ENCODE data around the gene ODAD4. TPM values are rescaled to one million over a fixed set of nuclear protein-coding genes. Genes with fewer than 3 reads are reported as not detected.
A peak's percentile ranks its signal among the peaks of the same experiment; 100 is the strongest.
"Not testable (repeated sequence)": the region's sequence is repeated elsewhere in the genome, so short reads cannot be mapped to it uniquely, and the experiment has no call there.

Gene ODAD4
- total and polyA plus RNA-seq, 2 of the 4 experiments (the other 2 are of a cell fraction) = 0.38 to 0.54 TPM

- H4K8ac ChIP-seq (ENCODE audit: low read depth in 2 of 2, low read length in 2 of 2); H3K4me3 ChIP-seq (ENCODE audit: insufficient read depth, low read depth, low read length); H3K9me1 ChIP-seq (ENCODE audit: insufficient read depth, low read length); H2BK15ac ChIP-seq (ENCODE audit: low read depth, low read length); H3K27me3 ChIP-seq (ENCODE audit: control insufficient read depth, insufficient read depth, low read length); H2AK5ac ChIP-seq (ENCODE audit: low read depth, low read length); H3K9me3 ChIP-seq (ENCODE audit: control insufficient read depth, insufficient read depth, low read length); H3K56ac ChIP-seq (ENCODE audit: extremely low read depth, insufficient read depth, low read length); H3K4ac ChIP-seq (ENCODE audit: low read depth, low read length); dilution Hi-C loops (cut with HindIII; ENCODE audit: low sequenced_read_pairs, unreplicated experiment); H2AK9ac ChIP-seq (replicated peaks; ENCODE audit: low read depth, low read length, poor library complexity); H4K5ac ChIP-seq (ENCODE audit: low read depth, low read length); H3K4me1 ChIP-seq (ENCODE audit: control insufficient read depth, insufficient read depth, low read length); H3K4me2 ChIP-seq (ENCODE audit: low read depth, low read length); BruUV-seq (replicated peaks); H3K27ac ChIP-seq (ENCODE audit: insufficient read depth, low read length); H3K14ac ChIP-seq (replicated peaks; ENCODE audit: low read depth, low read length); CTCF ChIA-PET; H3K9ac ChIP-seq (ENCODE audit: low read depth, low read length); POLR2A ChIA-PET (ENCODE audit: unreplicated experiment); H3K18ac ChIP-seq (ENCODE audit: low read depth, low read length); ATAC-seq (ENCODE audit: low read depth); DNase-seq; H2BK20ac ChIP-seq (ENCODE audit: low read depth, low read length); intact Hi-C loops (cut with micrococcal nuclease); H2AFZ ChIP-seq (replicated peaks; ENCODE audit: low read length, poor library complexity); H2BK5ac ChIP-seq (ENCODE audit: low read depth, low read length, poor library complexity, severe bottlenecking); H3K36me3 ChIP-seq (ENCODE audit: control insufficient read depth, insufficient read depth, low read length); in situ Hi-C loops (cut with MboI; ENCODE audit: low sequenced_read_pairs); H2BK120ac ChIP-seq (ENCODE audit: low read depth, low read length); H4K91ac ChIP-seq (ENCODE audit: insufficient read depth, low read depth, low read length): not testable (repeated sequence)
- Histone ChIP-seq H3K79me1 (ENCODE audit: low read depth in 1 of 2, low read length in 2 of 2) (peaks cover 3 to 66% of the 10 kb centered on the region in 2 experiments; a peak in 3 of 4 replicates), H3K23ac (ENCODE audit: low read depth, low read length) (peak overlapping the region; percentile 4; the same call in 1 of the 2 replicates), H4K20me1 (ENCODE audit: insufficient read depth, low read length) (peaks cover 45% of the 10 kb centered on the region)
- WGBS, 2 experiments (ENCODE audit: extremely low coverage in 2 of 2, insufficient read length in 1 of 2) = 96% methylated on average over 8 of the region's 12 CpGs; no CpG with 5 or more reads in 1 of the 2 experiments
These were observed 83.3 kb downstream of the ODAD4 start for GRCh38 chr17:42013740-42014139.

Other genes starting within 250 kb of the ODAD4 start
- gene EIF1, start 241.7 kb upstream of the ODAD4 start, total RNA-seq (2012; rRNA removed) = 89.4 and 102 TPM in 2 replicates
- 381 and 388 TPM in 2 replicates for gene EIF1, start 241.7 kb upstream of the ODAD4 start, polyA plus RNA-seq (2012; rRNA removed)
- gene GAST, start 218.3 kb upstream of the ODAD4 start, total RNA-seq (2012; rRNA removed) = not detected in 2 replicates
- gene GAST, start 218.3 kb upstream of the ODAD4 start, polyA plus RNA-seq (2012; rRNA removed) = not detected in 2 replicates
- under 0.01 TPM in 1 of 2 replicates, not detected in the other for gene HAP1, start 196.0 kb upstream of the ODAD4 start, total RNA-seq (2012; rRNA removed)
- gene HAP1, start 196.0 kb upstream of the ODAD4 start, polyA plus RNA-seq (2012; rRNA removed) = 0.09 and 0.11 TPM in 2 replicates
- gene JUP, start 143.9 kb upstream of the ODAD4 start, total RNA-seq (2012; rRNA removed) = 12.9 and 14.7 TPM in 2 replicates
- gene JUP, start 143.9 kb upstream of the ODAD4 start, polyA plus RNA-seq (2012; rRNA removed) = 27.3 and 28.4 TPM in 2 replicates
- 21.5 and 22.2 TPM in 2 replicates for gene P3H4, start 118.7 kb upstream of the ODAD4 start, total RNA-seq (2012; rRNA removed)
- 66.7 and 76.9 TPM in 2 replicates for gene P3H4, start 118.7 kb upstream of the ODAD4 start, polyA plus RNA-seq (2012; rRNA removed)
- 156 and 170 TPM in 2 replicates for gene FKBP10, start 117.6 kb upstream of the ODAD4 start, total RNA-seq (2012; rRNA removed)
- gene FKBP10, start 117.6 kb upstream of the ODAD4 start, polyA plus RNA-seq (2012; rRNA removed) = 984 and 1,083 TPM in 2 replicates
- gene NT5C3B, start 94.4 kb upstream of the ODAD4 start, total RNA-seq (2012; rRNA removed) = 83.0 and 92.7 TPM in 2 replicates
- gene NT5C3B, start 94.4 kb upstream of the ODAD4 start, polyA plus RNA-seq (2012; rRNA removed) = 58.0 and 59.9 TPM in 2 replicates
- under 0.01 and 0.18 TPM in 2 replicates for gene KLHL10, start 92.8 kb upstream of the ODAD4 start, total RNA-seq (2012; rRNA removed)
- gene KLHL10, start 92.8 kb upstream of the ODAD4 start, polyA plus RNA-seq (2012; rRNA removed) = 0.07 TPM in 1 of 2 replicates, not detected in the other
- gene KLHL11, start 65.2 kb upstream of the ODAD4 start, total RNA-seq (2012; rRNA removed) = 38.5 and 43.6 TPM in 2 replicates
- gene KLHL11, start 65.2 kb upstream of the ODAD4 start, polyA plus RNA-seq (2012; rRNA removed) = 3.5 and 4.1 TPM in 2 replicates
- 228 and 230 TPM in 2 replicates for gene ACLY, start 11.7 kb upstream of the ODAD4 start, total RNA-seq (2012; rRNA removed)
- gene ACLY, start 11.7 kb upstream of the ODAD4 start, polyA plus RNA-seq (2012; rRNA removed) = 167 and 170 TPM in 2 replicates
- gene CNP, start 36.2 kb downstream of the ODAD4 start, total RNA-seq (2012; rRNA removed) = 45.5 and 50.3 TPM in 2 replicates
- 46.4 and 56.5 TPM in 2 replicates for gene CNP, start 36.2 kb downstream of the ODAD4 start, polyA plus RNA-seq (2012; rRNA removed)
- gene DNAJC7, start 86.8 kb downstream of the ODAD4 start, total RNA-seq (2012; rRNA removed) = 71.7 and 76.9 TPM in 2 replicates
- gene DNAJC7, start 86.8 kb downstream of the ODAD4 start, polyA plus RNA-seq (2012; rRNA removed) = 42.3 and 49.3 TPM in 2 replicates
- gene NKIRAS2, start 89.5 kb downstream of the ODAD4 start, total RNA-seq (2012; rRNA removed) = 20.8 and 25.6 TPM in 2 replicates
- 51.8 and 55.1 TPM in 2 replicates for gene NKIRAS2, start 89.5 kb downstream of the ODAD4 start, polyA plus RNA-seq (2012; rRNA removed)
- gene C17orf113, start 120.0 kb downstream of the ODAD4 start, total RNA-seq (2012; rRNA removed) = under 0.01 TPM in 1 of 2 replicates, not detected in the other
- 0.03 and 0.07 TPM in 2 replicates for gene C17orf113, start 120.0 kb downstream of the ODAD4 start, polyA plus RNA-seq (2012; rRNA removed)
- gene ZNF385C, start 167.9 kb downstream of the ODAD4 start, total RNA-seq (2012; rRNA removed) = not detected in 2 replicates
- gene ZNF385C, start 167.9 kb downstream of the ODAD4 start, polyA plus RNA-seq (2012; rRNA removed) = not detected in 2 replicates
- gene DHX58, start 182.1 kb downstream of the ODAD4 start, total RNA-seq (2012; rRNA removed) = 1.1 and 1.4 TPM in 2 replicates
- 1.9 and 2.8 TPM in 2 replicates for gene DHX58, start 182.1 kb downstream of the ODAD4 start, polyA plus RNA-seq (2012; rRNA removed)
- 5.3 and 6.3 TPM in 2 replicates for gene KAT2A, start 190.8 kb downstream of the ODAD4 start, total RNA-seq (2012; rRNA removed)
- 28.2 and 31.4 TPM in 2 replicates for gene KAT2A, start 190.8 kb downstream of the ODAD4 start, polyA plus RNA-seq (2012; rRNA removed)
- not detected in 2 replicates for gene HSPB9, start 192.2 kb downstream of the ODAD4 start, total RNA-seq (2012; rRNA removed)
- gene HSPB9, start 192.2 kb downstream of the ODAD4 start, polyA plus RNA-seq (2012; rRNA removed) = not detected in 2 replicates
- 112 and 126 TPM in 2 replicates for gene RAB5C, start 224.4 kb downstream of the ODAD4 start, total RNA-seq (2012; rRNA removed)
- 277 and 312 TPM in 2 replicates for gene RAB5C, start 224.4 kb downstream of the ODAD4 start, polyA plus RNA-seq (2012; rRNA removed)